GM18502 (cell line): ENCODE results near the gene DOCK1.

Experiments
- ATAC-seq: cut with Tn5 transposase; IDR thresholded peaks from one replicate; pipeline ENCODE4 v1.9.1; 2021; ENCODE audit warnings: mild to moderate bottlenecking; ENCODE audit not compliant: unreplicated experiment, poor library complexity

DOCK1 gene

DNA sequence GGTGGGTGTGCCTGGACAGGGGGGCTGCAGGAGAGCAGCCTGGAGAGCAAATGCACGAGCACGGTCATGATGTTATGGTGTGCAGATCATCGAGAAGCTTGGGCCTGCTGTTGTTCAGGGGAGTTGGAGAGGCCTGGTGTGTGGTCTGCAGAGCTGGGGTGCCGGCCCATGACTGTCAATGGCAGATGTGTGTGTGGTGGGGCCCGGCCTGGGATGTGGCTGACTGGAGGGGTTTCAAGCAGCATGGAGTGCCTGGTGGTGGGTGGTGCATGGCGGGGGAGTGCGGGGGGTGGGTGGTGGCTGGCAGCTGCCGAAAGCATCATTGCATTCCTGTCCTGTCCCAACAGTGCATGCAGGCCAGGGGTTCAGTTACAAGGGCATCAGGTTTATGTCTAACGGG is 122.6 kb downstream of the DOCK1 start:
- no peak for ATAC-seq

DNA sequence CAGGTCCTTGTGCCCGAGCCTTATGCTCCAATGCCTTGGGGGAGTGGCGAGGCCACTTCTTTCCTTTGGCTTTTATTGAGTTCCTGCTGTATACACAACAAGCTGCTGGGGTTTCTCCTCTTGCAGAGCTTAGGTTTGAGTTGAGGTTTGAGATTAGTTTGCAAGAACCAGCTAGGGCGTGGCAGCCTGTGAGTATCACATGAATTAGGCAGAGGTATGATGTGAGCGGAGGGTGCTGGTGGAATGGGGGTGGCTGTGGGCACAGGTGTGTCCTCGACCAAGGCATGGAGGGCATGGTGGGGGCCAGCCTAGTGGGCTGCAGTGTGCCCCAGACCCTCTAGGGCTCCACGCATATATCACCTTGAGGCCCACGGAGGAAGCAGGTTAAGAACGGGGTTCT is 123.3 kb downstream of the DOCK1 start:
- ATAC-seq: no peak

DNA sequence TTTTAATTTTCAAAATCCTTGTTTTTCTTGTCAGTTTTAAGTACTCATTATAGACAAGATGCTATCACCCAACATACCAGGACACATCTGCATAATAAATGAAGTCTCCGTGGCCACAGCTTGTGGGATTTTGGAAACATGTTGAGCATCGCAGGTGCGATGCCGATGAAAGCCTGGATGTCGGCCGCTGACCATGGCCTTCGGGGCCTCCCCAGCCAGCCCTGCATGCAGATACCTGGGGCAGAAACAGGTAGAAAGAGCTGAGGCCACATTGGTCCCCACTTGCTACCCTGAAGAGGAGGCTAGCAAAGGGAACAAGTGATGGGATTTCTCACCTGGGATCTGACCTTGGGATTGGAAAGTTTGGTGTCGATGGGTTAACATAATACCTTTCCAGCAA is 123.8 kb downstream of the DOCK1 start:
- ATAC-seq: no peak

DNA sequence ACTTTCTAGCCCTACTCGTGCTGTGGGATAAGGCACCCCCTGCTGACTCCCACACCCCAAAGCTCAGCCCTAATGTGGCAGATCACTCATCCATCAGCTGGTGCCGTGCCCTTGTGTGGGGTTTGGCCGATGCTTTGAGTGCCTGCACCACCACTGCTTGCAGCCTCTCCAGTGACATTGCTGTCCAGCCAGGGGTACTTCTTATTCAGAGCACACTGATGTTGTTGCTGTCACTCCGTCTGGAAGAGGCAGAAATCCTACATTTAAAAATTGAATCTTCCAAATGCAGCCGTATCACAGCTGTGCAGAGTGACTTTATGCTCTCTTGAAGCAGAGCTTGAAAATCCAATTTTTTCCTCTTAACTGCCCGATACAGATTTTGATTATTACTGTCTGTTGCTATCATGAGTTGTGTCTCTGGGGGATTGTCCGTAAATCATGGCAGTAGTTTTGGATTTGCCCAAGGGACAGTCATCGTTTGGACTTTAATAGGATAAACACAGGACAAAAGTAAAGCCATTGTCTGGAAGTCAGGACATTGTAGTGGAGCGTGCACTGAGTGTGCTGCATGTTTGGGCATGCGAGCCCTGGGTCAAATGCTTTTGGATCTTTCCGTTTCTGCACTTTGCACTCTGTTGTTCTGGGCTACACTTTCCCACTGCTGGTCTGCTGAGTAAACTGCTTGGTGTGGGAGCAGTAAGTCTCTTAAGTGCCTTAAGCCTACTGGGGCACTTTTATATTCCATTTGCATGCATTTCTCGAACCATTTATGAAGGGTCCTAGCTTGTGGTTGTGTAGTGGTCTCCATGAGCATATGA is 128.2 kb downstream of the DOCK1 start:
- no peak for ATAC-seq

DNA sequence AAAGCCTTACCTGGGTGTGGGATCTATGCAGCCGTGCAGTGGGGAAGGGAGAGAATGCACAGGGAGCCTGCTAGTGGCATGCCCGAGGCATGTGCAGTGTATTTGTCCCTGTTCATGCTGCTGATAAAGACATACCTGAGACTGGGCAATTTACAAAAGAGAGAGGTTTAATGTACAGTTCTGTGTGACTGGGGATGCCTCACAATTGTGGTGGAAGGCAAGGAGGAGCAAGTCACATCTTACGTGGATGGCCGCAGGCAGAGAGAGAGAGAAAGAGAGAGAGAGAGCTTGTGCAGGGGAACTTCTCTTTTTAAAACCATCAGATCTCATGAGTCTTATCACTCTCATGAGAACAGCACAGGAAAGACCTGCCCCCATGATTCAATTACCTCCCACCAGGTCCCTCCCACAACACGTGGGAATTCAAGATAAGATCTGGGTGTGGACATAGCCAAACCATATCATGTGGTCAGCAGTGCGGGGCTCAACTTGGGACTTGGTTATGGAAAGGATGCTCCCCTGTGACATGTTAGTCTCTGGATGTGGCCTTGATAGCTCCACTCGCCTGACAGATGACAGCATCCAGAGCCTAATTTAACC is 128.9 kb downstream of the DOCK1 start:
- ATAC-seq: no peak

- no peak for ATAC-seq
Measured at GRCh38 chr10:127034790-127035189, 129.6 kb downstream of the DOCK1 start.

DNA sequence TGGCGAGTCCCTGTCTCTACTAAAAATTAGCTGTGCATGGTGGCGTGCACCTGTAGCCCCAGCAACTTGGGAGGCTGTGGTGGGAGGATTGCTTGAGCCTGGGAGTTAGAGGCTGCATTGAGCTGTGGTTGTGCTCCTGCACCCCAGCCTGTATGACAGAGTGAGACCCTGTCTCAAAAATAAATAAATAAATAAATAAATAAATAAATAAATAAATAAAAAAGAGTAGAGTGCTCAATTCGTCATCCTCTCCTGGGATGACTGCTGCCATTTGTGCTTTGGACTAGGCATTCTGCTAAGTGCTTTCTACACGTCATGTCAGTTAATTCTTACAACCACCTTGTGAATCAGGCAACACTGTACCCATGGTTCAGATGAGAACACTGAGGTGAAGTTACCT is 130.6 kb downstream of the DOCK1 start:
- ATAC-seq: no peak

DNA sequence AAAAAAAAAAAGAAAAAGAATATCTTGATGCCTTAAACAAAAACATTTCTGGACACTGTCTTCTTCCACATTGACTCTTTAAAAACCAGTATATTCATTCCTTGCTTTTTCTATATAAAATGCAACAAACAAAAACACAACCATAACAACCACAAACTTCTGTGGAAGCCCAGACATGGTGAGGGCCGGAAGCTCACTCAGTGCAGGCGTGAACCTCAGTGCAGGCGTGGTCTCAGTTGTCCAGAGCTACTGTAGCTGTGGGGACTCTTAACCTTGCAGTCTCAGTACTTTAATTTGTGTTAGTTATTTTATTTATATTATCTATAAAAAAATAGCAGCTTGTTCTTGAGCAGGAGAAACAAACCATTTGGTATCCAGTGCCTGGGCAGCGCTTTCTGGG is 131.8 kb downstream of the DOCK1 start:
- ATAC-seq: no peak

DNA sequence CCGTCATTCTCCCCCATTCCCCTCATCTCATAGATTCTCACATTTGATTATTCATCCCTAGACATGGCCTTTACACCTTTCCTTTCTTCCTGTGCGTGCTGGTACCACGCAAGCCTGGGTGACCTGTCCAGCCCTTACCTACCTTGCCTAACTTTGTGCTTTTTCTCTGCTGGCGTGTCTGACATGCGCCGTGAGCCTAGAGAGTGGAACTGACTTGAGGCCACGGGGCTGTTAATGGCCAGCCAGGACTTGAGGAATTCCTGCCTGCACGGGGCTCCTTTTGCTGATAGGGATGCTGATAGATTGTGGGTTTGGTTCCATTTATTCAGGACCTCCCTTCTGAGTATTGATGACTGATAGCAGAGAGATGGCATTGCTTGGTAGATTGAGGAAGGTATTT is 134.2 kb downstream of the DOCK1 start:
- no peak for ATAC-seq

GRCh38 chr10:127040756-127041155 is 135.5 kb downstream of the DOCK1 start:
- ATAC-seq: no peak

GRCh38 chr10:127041552-127041951 is 136.3 kb downstream of the DOCK1 start:
- ATAC-seq: no peak

DNA sequence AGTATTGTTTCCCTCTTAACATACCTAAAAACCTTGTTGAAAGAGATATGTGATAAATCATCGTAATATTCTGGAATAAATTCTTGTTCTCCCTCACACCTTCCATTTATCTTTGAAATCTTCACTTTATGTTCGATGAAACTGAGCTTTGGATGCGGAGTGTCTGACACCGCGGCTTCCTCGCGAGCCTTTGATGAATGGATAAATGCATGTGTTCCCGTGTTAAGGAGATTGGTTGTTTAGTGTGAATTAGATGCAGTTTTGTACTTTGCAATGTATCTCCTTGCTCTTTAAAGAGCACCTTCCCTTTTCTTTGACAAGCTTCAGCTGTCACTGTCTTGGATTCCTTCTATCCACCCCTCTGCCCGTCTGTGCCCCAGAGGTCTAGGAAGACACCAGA is 138.1 kb downstream of the DOCK1 start:
- ATAC-seq: no peak

DNA sequence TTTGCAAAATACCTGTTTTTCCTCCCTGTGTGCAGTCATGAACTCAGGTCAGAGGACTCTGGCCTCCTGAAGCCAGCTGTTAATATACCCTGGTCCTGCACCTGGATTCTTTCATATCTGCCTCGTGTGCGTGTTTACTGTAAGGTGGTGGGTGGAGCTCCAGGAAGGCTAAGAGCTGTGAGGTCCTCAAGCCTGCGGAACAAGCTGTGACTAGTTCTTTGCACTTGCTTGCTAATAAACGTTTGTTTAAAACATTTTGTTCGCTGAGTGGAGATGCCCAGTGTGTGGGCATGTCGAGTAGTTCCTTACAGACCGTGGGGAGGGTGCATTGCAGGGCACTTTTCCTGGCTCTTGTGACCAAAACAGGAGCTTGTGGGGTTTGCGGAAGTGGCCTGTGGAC is 139.0 kb downstream of the DOCK1 start:
- no peak for ATAC-seq

DNA sequence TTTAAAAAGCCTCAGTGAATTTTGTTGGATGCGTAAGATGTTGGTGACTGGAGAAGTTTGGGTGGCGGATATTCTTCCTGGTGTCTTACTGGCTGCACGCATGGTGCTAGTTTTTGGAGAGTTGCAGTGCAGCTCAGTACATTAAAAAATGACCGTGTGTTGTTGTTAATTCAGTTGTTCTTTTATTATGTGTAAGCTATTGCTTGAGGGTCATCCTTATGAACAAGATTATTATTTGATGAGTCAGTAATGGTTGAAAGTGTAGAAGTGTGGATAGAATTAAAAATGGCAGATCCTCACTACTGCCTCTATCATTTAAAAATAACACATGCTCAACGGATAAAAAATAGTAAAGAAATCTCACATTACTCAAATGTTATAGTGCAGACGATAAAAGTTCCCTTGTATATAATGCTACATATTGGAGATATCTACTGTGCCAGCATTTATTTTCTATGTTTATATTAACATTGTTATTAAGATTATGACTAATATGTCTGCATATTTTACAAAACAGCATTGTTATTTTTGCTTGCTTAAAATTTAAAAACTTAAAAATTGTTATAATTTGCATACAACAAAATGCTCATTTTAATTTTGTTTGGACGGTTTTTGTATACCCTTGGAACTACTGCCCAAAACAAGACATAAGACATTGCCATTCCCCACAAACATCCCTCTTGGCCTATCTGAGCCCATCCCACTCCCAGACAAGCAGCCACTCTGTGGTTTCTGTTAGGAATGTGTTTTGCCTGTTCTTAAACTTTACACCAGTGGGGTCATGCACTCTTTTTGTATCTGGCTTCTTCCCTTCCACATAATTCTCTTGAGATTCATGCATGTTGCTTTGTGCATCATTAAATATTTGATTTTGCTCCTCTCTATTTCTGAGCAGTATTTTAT is 142.0 kb downstream of the DOCK1 start:
- ATAC-seq: no peak

GRCh38 chr10:127047878-127048238 is 142.6 kb downstream of the DOCK1 start:
- ATAC-seq: no peak

- ATAC-seq: no peak
Measured at GRCh38 chr10:127048630-127049029, 143.4 kb downstream of the DOCK1 start.

DNA sequence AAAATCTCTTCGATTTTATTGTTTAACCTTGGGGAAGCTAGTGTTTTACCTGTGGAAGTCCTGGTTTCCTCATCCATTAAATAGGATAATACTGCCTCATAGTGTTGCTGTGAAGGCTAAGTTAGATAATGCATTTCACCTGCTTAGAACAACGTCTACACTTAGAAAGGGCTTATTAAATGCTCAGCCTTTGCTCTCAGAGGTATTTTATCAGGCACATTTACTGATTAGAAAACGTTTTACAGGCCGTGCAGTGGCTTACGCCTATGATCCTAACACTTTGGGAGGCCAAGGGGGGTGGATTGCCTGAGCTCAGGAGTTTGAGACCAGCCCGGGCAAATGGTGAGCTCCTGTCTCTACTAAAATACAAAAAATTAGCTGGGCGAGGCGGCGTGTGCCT is 146.8 kb downstream of the DOCK1 start:
- ATAC-seq: no peak

DNA sequence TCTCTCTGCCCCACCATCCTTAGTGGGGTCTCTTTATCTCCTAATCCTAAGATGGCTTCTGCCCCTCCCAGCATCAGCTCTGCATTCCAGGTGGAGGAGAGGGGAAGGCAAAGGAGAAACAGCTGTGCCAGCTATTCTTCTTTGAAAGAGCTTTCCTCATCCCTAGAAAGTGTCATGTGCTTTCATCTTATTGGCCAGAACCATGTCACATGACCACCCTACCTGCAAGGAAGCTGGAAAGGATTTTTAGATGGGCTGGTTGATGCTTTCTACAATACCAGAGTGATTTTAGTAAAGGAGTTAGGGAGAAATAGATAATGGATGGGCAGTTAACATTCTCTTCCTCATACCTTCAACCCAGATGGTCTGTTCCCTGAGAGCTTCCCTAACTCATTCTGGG is 150.0 kb downstream of the DOCK1 start:
- no peak for ATAC-seq

GRCh38 chr10:127059314-127059713 is 154.1 kb downstream of the DOCK1 start:
- ATAC-seq: no peak

DNA sequence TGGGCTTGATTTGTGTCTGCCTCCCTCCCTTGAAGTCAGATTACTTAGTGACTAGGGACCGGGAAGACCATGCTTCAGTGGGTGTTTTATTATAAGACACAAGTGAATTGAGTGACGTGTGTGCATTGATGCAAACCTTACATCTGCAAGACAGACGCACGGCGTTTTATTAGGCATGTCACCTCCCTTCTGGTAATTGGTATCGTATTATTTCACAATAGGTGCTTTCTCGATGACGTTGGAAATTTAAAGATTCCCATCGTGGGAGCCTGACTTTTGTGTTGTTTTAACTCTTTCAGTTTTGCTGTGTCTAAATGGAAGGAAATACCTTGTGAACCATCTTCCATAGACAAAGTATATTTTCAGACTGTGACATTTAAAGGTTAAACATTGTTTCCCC is 158.5 kb downstream of the DOCK1 start:
- ATAC-seq: no peak

GRCh38 chr10:127064474-127064873 is 159.2 kb downstream of the DOCK1 start:
- no peak for ATAC-seq
